Heart left ventricle (tissue), 13 donors: Measurements from ENCODE around the gene PTPN21.

Source experiments
- POLR2A ChIP-seq, 2 donors: fragments of 450-650 bp; IDR thresholded peaks; one replicate each; pipeline ENCODE4 v1.6.1; 2017; ENCODE audit warnings: antibody characterized with exemption in 2 of 2, mild to moderate bottlenecking in 2 of 2, moderate library complexity in 2 of 2
- TF ChIP-seq, protein P1 (sequence below), 12 donors: fragments of 200-600 bp; sonication (generic) in 4 of 12; IDR thresholded peaks; one replicate each; pipeline versions ENCODE4 v1.5.0 to v1.8.0; 2018 to 2022; ENCODE audit warnings: antibody characterized with exemption in 12 of 12, mild to moderate bottlenecking in 5 of 12
- donor health status: ischemic (EF 13 %, LVEDD 7.1; RV severe dilation, severe dysfunction).
- donor health status: DM: no; HTN: yes; CAD: no.
- donor health status: DM: no; HTN: no; CAD: no.
- donor health status: ischemic (EF 25% LVEDD 6.9; RV normal size, moderate dysfunction).
- donor health status: ischemic (EF 25% LVEDD 5.7; RV mildly dilated, moderate dysfunction).
- donor health status: ischemic (EF 35%, LVEDD 5.7; RV mildly dilated, moderate dysfunction).
- donor health status: nonischemic (EF 11% LVEDD 7.7; RV severe dilation, severe dysfunction).
- donor health status: DM: yes; HTN: yes; CAD: no.
- donor health status: PGD.
- donor health status: ischemic (EF 29% LVEDD 5.4; RV normal size, mild dysfunction).
- donor health status: nonischemic (EF 23%, LVEDD 6.1; RV moderate dilation, normal function).

DNA sequence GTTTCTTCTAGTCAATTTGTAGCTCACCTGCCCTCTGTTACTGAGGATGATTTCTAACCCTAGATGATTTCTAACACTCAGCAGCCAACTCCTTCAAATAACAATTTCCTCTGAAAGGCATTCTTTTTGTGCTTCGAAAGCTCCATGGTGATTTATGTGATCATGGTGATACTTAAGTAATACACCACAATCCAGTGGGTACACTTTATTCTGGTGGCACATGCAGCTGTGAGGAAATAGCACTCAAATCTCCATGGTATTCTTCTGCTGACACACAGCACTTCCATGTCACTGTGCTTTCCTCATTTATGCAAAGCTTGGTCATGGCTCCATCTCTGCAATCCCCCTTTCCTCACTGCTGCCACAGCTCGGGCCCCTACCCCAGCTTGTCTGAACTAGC is 73.7 kb downstream of the PTPN21 start:
- TF ChIP-seq, protein P1, sequence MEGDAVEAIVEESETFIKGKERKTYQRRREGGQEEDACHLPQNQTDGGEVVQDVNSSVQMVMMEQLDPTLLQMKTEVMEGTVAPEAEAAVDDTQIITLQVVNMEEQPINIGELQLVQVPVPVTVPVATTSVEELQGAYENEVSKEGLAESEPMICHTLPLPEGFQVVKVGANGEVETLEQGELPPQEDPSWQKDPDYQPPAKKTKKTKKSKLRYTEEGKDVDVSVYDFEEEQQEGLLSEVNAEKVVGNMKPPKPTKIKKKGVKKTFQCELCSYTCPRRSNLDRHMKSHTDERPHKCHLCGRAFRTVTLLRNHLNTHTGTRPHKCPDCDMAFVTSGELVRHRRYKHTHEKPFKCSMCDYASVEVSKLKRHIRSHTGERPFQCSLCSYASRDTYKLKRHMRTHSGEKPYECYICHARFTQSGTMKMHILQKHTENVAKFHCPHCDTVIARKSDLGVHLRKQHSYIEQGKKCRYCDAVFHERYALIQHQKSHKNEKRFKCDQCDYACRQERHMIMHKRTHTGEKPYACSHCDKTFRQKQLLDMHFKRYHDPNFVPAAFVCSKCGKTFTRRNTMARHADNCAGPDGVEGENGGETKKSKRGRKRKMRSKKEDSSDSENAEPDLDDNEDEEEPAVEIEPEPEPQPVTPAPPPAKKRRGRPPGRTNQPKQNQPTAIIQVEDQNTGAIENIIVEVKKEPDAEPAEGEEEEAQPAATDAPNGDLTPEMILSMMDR (IDR thresholded peaks at IDR 0.05), result no peak
- TF ChIP-seq POLR2A (IDR thresholded peaks at IDR 0.05), result no peak
